RWPE1 (cell line): ENCODE results near the gene LNPEP.

Source experiments
- CTCF ChIA-PET: fragments of 350-600 bp; sonication (Branson Sonifier 250); formaldehyde crosslinking; extraction: SDS; loops from one replicate; lab custom pipeline; 2021; lab: Yijun Ruan, JAX
- POLR2A ChIA-PET: fragments of 400-600 bp; formaldehyde crosslinking; extraction: SDS; loops from one replicate; lab custom pipeline; 2020; ENCODE audit warnings: antibody characterized with exemption; ENCODE audit not compliant: low non-redundant PET; lab: Yijun Ruan, JAX
- DNase-seq: peaks from one replicate; pipeline ENCODE4 v3.0.0; 2012; ENCODE audit warnings: low spot score
- H3K27ac ChIP-seq: fragments of 450-650 bp; 2 replicates; pipeline ENCODE4 v1.5.1; 2017
- CTCF ChIP-seq: fragments of 450-650 bp; conservative IDR thresholded peaks from 2 replicates; pipeline ENCODE4 v1.5.1; 2017; ENCODE audit warnings: low read depth, mild to moderate bottlenecking

The LNPEP gene

GRCh38 chr5:97063251-97063650, 127.4 kb downstream of the LNPEP start:
- ChIA-PET POLR2A (no interaction called here), CTCF (no interaction called here)
- no peak for TF ChIP-seq CTCF
- no peak for DNase-seq
- no peak overlapping the region for H3K27ac ChIP-seq

GRCh38 chr5:97065475-97065874, 129.6 kb downstream of the LNPEP start:
- no peak overlapping the region for H3K27ac ChIP-seq
- ChIA-PET POLR2A (no interaction called here), CTCF (no interaction called here)
- TF ChIP-seq CTCF: no peak
- DNase-seq: peak; percentile 26

GRCh38 chr5:97067296-97067850, 131.5 kb downstream of the LNPEP start:
- ChIA-PET CTCF (no interaction called here), POLR2A (no interaction called here)
- DNase-seq: no peak
- TF ChIP-seq CTCF: no peak
- no peak overlapping the region for H3K27ac ChIP-seq

GRCh38 chr5:97070234-97070633, 134.4 kb downstream of the LNPEP start:
- CTCF ChIA-PET: interaction anchor here (0.6 kb wide), 1 partner anchor 220 kb away, joined by 4 read pairs; no protein-coding TSS in a partner anchor
- POLR2A ChIA-PET: no interaction called here
- H3K27ac ChIP-seq: no peak overlapping the region
- no peak for TF ChIP-seq CTCF
- no peak for DNase-seq

GRCh38 chr5:97071101-97071500, 135.2 kb downstream of the LNPEP start:
- DNase-seq: no peak
- CTCF ChIA-PET: interaction anchor here (0.5 kb wide), 2 partner anchors 17 to 457 kb away, joined by 3 read pairs; no protein-coding TSS in a partner anchor
- H3K27ac ChIP-seq: no peak overlapping the region
- no peak for TF ChIP-seq CTCF
- POLR2A ChIA-PET: no interaction called here

- no peak overlapping the region for H3K27ac ChIP-seq
- no peak for DNase-seq
- ChIA-PET POLR2A (no interaction called here), CTCF (no interaction called here)
- no peak for TF ChIP-seq CTCF
Observed at GRCh38 chr5:97071993-97072392, 136.1 kb downstream of the LNPEP start.
